ES-I3 (cell line): Measurements from ENCODE around the gene CLDN5.

Experiments used
- H3K36me3 ChIP-seq: 2 replicates; pipeline ENCODE4 v1.6.1; 2013; ENCODE audit warnings: mild to moderate bottlenecking, low read length, control low read depth, moderate library complexity; ENCODE audit not compliant: insufficient read depth
- H3K4me1 ChIP-seq: 2 replicates; pipeline ENCODE4 v1.6.1; 2013; ENCODE audit warnings: mild to moderate bottlenecking, control low read depth, low read length; ENCODE audit not compliant: insufficient read depth
- H3K9ac ChIP-seq: 2 replicates; pipeline ENCODE4 v1.6.1; 2013; ENCODE audit warnings: low read depth, mild to moderate bottlenecking, low read length, moderate library complexity
- H3K9me3 ChIP-seq: 2 replicates; pipeline ENCODE4 v1.6.1; 2013; ENCODE audit warnings: mild to moderate bottlenecking, low read length, moderate library complexity; ENCODE audit not compliant: control insufficient read depth, insufficient read depth

CLDN5 gene

DNA sequence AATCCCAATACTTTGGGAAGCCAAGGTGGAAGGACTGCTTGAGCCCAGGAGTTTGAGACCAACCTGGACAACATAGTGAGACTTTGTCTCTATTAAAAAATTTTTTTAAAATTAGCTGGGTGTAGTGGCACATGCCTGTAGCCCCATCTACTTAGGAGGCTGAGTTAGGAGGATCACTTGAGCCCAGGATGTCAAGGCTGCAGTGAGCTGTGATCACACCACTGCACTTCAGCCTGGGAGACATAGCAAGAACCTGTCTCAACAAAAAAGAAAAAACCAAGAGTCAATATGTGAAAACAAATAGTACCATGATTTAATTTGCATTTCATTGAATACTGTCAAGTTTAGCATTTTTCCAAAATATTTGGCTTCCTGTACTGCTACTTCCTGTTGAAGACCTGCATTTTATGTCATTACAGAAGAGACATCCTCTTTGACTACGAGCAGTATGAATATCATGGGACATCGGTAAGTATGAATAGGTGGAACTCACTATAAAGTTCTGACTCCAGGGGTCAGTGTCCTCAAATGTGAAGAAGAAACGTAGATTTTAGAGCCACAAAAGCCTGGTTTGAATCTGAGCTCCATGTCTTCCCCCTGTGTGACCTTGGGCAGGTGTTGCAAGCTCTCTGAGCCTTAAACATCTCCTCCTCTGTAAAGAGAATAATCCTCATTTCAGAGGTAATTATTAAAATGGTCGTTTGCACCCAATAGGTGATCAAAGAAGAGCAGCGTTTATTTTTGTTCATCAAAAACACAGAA lies 28.5 kb downstream of the CLDN5 start:
- no peaks in the 10 kb centered on the region for H3K9me3 ChIP-seq
- no peaks in the 10 kb centered on the region for H3K4me1 ChIP-seq
- no peaks in the 10 kb centered on the region; the same call in none of the 2 replicates for H3K36me3 ChIP-seq
- H3K9ac ChIP-seq, result no peak overlapping the region

DNA sequence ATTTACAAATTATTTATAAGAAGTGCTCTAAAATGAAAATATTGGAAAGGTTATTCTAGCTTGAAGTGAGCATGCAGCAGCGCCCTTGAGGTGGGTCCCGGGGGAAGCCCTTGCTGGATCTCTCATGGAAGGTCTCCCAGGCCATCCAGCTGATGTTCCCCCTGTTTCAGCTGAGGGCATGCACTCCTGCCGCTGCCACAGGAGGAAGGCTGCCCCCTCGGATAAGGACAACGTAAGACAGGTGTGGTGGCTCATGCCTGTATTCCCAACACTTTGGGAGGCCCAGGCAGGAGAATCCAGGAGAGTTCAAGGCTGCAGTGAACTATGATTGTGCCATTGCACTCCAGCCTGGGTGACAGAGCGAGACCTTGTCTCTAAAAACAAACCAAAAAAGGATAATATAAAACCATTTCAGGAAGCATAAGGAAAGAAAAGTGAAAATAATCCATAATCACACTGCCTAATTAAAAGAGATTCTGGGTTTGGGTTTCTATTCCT lies 29.5 kb downstream of the CLDN5 start:
- H3K36me3 ChIP-seq, result no peaks in the 10 kb centered on the region; the same call in none of the 2 replicates
- H3K4me1 ChIP-seq, result no peaks in the 10 kb centered on the region

DNA sequence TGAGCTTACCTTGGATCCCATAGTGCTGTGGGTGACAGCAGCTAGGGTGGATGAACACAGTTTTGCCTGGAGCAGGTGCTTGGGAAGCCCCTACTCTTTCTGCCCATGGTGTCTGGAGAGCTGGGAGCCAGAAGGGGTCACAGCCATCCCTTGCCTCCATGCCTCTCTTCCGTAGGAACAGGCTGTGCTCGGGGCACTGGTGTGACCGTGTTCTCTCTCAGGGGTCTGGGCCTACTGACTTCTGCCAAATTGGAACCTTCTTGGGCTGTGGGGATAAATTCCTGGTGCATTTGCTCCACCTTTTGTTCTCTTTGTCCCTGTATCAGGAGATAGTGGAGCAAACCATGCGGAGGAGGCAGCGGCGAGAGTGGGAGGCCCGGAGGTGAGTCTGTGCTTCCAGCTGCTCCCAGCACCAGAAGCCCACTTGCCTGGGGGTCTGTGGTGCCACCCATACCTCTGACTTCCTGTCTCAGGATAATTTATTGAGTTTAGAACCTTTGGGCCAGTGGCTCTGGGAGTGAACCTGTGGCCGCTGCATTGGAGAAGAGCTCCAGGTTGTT lies 30.1 kb downstream of the CLDN5 start:
- Histone ChIP-seq H3K9ac (no peak overlapping the region), H3K4me1 (no peaks in the 10 kb centered on the region), H3K36me3 (peaks cover 6% of the 10 kb centered on the region), H3K9me3 (no peaks in the 10 kb centered on the region)

More for the DNA sequence above, 29.5 kb downstream of the CLDN5 start:
- no peak overlapping the region for H3K9ac ChIP-seq
- no peaks in the 10 kb centered on the region for H3K9me3 ChIP-seq

DNA sequence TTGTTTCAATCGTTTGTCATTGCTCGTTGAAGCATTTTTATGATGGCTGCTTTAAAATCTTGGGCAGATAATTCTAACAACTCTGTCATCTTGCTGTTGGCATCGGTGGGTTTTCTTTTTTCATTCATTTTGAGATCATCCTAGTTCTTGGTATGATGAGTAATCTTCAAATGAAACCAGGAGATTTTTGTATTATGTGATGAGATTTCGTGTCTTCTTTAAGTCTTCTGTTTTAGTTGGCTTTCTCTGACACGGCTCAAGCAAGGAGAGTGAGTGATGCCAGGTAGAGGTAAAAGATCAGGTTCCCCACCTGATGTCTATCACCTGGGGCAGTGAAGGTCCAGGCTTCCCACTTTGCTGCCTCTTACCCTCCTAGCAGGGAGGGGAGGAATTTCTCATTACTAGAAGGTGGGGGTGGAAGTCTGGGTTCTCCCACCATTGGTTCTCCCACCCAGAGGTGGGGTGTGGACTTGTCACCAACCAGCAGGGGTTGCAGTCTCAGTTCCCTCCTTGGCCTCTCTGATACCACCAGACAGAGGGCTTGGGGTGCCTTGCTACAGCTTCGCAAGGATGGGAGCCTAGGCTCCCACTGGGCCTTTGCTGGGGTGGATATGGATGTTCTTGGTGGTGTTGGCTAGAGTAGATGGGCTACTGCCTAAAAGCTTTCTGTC lies 31.6 kb downstream of the CLDN5 start:
- Histone ChIP-seq H3K36me3 (peaks cover 12% of the 10 kb centered on the region), H3K9ac (no peak overlapping the region), H3K4me1 (no peaks in the 10 kb centered on the region), H3K9me3 (no peaks in the 10 kb centered on the region)

DNA sequence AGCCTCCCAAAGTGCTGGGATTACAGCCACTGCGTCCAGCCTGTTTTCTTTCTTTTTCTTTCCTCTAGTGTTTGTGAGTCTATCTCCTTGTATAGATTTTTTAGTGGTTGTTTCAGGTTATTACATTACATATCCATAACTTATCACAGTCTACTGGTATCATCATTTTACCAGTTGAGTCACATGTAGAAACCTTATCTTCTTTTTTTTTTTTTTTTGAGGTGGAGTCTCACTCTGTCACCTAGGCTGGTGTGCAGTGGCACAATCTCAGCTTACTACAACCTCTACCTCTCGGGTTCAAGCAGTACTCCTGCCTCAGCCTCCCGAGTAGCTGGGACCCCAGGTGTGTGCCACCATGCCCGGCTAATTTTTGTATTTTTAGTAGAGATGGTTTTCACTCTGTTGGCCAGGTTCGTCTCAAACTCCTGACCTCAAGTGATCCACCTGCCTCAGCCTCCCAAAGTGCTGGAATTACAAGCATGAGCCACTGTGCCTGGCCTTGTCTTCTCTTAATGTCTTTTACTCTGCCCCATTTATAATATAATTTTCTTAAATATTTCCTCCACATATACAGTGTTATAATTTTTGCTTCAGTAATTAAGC lies 33.5 kb downstream of the CLDN5 start:
- Histone ChIP-seq H3K4me1 (no peaks in the 10 kb centered on the region), H3K36me3 (peaks cover 12% of the 10 kb centered on the region), H3K9ac (no peak overlapping the region), H3K9me3 (no peaks in the 10 kb centered on the region)

DNA sequence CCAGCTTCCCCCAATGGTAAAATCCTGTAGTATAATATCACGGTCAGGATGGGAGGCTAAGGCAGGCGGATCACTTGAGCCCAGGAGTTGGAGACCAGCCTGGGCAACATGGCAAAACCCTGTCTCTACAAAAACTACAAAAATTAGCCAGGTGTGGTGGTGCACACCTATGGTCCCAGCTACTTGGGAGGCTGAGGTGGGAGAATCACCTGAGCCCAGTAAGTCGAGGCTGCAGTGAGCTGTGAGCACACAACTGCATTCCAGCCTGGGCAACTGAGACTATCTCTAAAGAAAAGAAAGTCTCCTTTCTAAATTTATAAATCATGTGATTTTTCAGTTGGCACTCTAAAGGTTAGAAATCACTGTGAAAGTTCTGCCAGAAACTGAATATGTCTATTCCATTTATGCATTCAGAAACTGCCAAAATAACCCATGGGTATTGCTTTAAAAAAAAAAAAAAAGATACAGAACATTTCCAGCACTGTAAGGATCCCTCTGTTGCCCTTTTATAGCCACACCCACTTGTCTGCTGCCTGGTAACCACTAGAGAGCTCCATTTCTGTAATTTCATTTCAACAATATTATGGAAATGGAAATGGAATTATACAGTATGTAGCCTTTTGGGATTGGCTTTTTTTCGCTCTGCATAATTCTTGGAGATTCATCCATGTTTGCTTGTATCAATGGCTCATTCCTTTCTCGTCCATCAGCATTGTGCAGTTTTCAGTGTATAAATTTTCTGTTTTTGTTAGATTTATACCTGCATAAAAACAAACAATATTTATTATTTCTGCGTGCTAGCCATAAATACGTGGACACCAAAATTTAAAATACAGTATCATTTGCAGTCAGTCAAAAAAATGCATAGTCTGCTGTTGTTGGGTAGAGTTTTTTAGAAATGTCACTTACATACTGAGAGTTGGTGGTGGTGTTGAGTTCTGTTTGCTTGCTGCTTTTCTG lies 35.0 kb downstream of the CLDN5 start:
- Histone ChIP-seq H3K9ac (no peak overlapping the region), H3K9me3 (no peaks in the 10 kb centered on the region), H3K36me3 (peaks cover 12% of the 10 kb centered on the region), H3K4me1 (no peaks in the 10 kb centered on the region)

DNA sequence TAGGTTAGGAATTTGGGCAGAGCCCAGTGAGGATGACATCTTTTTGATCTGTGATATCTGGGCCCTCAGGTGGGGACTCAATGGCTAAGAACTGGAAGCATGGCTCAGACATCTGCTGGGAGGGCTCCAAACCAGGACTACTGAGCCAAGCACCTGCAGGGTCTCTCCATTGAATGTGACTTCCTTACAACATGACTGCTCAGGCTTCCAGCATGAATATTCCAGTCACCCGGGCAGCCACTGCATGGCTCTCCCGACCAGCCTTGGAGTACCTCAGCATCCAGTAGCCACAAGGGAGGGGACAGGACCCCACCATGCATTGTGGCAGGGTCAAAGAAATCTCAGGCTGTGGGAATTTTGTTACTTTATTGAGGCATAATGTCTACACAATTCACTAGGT lies 35.9 kb downstream of the CLDN5 start:
- H3K36me3 ChIP-seq, result peaks cover 18% of the 10 kb centered on the region
- no peak overlapping the region for H3K9ac ChIP-seq
- H3K9me3 ChIP-seq, result no peaks in the 10 kb centered on the region
- H3K4me1 ChIP-seq, result no peaks in the 10 kb centered on the region

DNA sequence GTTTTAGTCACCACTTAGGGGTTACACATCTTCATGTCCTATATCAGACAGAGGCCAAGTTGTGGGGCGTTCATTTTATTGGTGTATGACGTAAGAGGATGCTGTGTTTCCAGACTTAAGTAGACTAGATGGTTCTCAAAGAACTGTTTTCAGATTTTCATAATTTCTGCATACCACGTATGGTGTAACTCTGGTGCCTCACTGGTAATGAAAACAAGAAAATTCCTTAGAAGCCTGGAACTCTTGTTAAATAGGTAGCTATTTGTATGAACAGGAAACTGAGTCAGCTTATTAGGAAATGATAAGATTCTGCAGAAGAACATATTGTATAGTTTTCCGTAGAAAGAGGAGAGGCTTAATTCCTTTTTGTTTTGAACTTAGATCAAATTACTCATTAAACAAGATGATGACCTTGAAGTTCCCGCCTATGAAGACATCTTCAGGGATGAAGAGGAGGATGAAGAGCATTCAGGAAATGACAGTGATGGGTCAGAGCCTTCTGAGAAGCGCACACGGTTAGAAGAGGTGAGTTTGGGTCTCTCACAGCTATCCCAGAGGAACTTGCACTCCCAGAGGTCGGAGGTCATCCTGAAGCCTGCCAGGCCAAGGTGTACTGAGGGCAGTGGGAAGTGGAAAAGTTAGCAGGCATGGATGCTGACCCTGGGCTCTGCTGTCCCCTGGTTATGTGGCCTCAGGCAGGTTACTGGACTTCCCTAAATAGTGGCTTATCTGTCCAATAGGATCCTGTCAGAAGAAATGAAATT lies 40.5 kb downstream of the CLDN5 start:
- no peaks in the 10 kb centered on the region for H3K9me3 ChIP-seq
- peaks cover 13% of the 10 kb centered on the region; the same call in 1 of the 2 replicates for H3K36me3 ChIP-seq
- peaks cover 5% of the 10 kb centered on the region; the same call in 1 of the 2 replicates for H3K4me1 ChIP-seq
- no peak overlapping the region for H3K9ac ChIP-seq

DNA sequence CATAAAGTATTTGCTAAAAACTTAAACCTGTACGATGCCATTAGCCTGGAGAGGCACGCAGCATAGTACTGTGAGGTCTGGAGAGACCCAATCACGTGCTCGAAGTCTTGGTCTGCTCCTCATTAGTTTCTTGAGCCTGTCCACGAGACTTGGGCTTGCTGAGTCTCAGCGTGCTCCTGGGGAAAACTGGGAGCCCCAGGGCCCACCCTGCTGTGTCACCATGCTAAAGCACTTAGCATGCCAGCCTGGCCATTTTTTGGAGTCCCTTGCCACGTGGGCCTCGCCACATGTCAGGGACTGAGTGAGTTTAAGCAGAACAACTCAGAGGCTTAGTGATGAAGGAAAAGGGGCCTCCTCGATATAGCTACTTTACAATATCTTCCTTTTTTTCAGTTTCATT lies 41.9 kb downstream of the CLDN5 start:
- peaks cover 8% of the 10 kb centered on the region; the same call in 1 of the 2 replicates for H3K4me1 ChIP-seq
- no peaks in the 10 kb centered on the region for H3K9me3 ChIP-seq
- H3K36me3 ChIP-seq, result peaks cover 7% of the 10 kb centered on the region; the same call in 1 of the 2 replicates
- H3K9ac ChIP-seq, result no peak overlapping the region

DNA sequence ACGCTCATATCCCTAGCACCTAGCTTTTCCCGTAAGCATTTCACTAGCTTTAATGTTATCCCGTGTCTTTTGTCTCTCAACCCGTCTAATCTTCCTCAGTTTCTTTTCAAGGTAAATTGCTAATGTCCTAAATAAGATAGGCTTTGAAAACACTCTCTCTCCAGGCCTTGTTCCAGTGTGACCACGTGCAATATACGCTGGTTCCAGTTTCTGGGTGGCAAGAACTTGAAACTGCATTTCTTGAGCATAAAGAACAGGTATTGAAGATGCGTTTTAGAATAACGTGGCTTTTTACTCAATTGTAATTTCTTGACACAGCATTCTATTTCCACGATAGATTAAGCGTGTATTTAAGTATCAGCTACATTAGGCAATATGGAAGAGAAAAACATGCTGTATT lies 43.4 kb downstream of the CLDN5 start:
- peaks cover 8% of the 10 kb centered on the region; the same call in 1 of the 2 replicates for H3K4me1 ChIP-seq
- H3K9ac ChIP-seq, result peak overlapping the region; percentile 74
- peaks cover 7% of the 10 kb centered on the region; the same call in 1 of the 2 replicates for H3K36me3 ChIP-seq
- no peaks in the 10 kb centered on the region for H3K9me3 ChIP-seq

DNA sequence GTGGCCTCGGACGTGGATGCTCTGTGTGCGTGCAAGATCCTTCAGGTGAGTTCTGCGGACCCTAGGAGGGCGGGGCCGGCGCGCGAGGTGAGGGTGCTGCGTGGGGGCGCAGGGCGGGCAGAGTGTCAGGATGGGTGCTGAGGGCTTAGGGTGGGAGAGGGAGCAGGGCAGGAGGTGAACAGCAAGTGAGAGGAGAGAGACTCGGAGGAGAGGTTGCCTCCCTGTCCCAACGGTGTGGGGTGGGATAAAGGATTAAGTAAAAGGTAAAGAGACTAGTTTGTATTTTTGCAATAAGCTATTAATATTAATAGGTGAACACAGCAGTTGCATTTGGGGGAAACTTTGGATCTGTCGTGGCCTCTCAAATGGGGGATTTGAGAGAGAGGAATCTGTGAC lies 44.0 kb downstream of the CLDN5 start:
- Histone ChIP-seq H3K9ac (peak overlapping the region; percentile 74), H3K4me1 (peaks cover 8% of the 10 kb centered on the region; the same call in 1 of the 2 replicates), H3K36me3 (peaks cover 7% of the 10 kb centered on the region; the same call in 1 of the 2 replicates), H3K9me3 (no peaks in the 10 kb centered on the region)

DNA sequence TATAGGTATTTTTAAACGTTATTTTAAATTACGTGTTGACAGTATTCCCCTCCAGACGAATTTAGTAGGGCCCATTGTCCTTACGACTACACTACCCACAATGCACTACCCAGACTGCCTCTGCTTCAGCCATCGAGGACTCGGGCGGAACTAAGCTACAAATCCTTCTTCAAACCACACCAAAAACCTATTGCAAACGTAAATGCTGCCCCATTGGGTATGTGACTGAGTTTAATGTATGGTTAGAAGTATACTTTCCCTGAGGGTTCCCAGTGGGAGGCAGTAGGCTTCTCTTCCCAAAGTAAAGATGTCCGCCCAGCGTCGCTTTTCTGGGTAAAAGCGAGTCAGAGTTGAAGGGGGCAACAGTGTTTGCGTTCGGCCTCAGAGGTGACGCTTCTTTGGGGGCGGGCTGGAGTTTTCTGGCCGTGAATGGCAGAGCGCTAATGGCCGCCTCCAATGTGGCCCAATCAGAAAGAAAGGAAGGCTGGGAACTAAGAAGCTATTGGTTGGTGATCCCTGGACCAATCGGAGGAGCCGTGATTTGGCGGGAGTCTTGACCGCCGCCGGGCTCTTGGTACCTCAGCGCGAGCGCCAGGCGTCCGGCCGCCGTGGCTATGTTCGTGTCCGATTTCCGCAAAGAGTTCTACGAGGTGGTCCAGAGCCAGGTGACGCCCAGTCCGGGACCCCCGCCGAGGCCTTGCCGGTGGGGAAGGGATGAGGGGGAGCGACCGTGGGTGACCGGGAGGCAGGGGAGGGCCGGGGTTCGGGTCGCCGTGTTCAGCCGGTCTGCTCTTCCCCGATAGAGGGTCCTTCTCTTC lies 44.6 kb downstream of the CLDN5 start, which contains the start of gene CDC45:
Gene CDC45 (plus strand): TSS at position 566 of the 818 bp plus-strand sequence. CDS start 49 bp downstream, at position 615.
- Histone ChIP-seq H3K4me1 (peaks cover 8% of the 10 kb centered on the region; the same call in 1 of the 2 replicates), H3K9ac (peak within 1 kb of the TSS; percentile 74), H3K9me3 (no peaks in the 10 kb centered on the region), H3K36me3 (peaks cover 7% of the 10 kb centered on the region; the same call in 1 of the 2 replicates)
